Natural killer cell treated with Interleukin-12 subunit alpha and Interleukin-12 subunit beta and Interleukin-15 and Interleukin-18, amount 100 ng/mL, for 72 hours (primary cell): ENCODE data around the gene RNASE1. TPM values are rescaled to one million over a fixed set of nuclear protein-coding genes. Genes with fewer than 3 reads are reported as not detected.
"Not testable (repeated sequence)": the region's sequence is repeated elsewhere in the genome, so short reads cannot be mapped to it uniquely, and the experiment has no call there.

Experiments used
- ATAC-seq, 2 donors: fragments of 150-1000 bp; cut with Tn5 transposase in 1 of 2; sonication (Bioruptor Pico), chemical (Tn5 transposase) in 1 of 2; 2 replicates each; pipeline ENCODE4 v1.10.0; 2021
- DNase-seq: peaks from one replicate; pipeline ENCODE4 v3.0.0; 2022; ENCODE audit warnings: low spot score
- H3K27ac Mint-ChIP-seq, 2 donors: 1 replicate in 1 of 2; 2 replicates in 1 of 2; pipeline ENCODE4 v1.8.0; 2022; ENCODE audit warnings: mixed read lengths in 2 of 2, mild to moderate bottlenecking in 1 of 2, moderate library complexity in 1 of 2
- H3K27me3 Mint-ChIP-seq, 2 donors: 1 replicate in 1 of 2; 2 replicates in 1 of 2; pipeline ENCODE4 v1.8.0; 2022; ENCODE audit warnings: mixed read lengths in 2 of 2
- H3K36me3 Mint-ChIP-seq: one replicate; pipeline ENCODE4 v1.8.0; 2022; ENCODE audit warnings: mixed read lengths
- H3K4me1 Mint-ChIP-seq, 2 donors: 1 replicate in 1 of 2; 2 replicates in 1 of 2; pipeline ENCODE4 v1.8.0; 2022; ENCODE audit warnings: low read depth in 2 of 2, mixed read lengths in 2 of 2, mild to moderate bottlenecking in 1 of 2
- H3K4me3 Mint-ChIP-seq: one replicate; pipeline ENCODE4 v1.8.0; 2022; ENCODE audit warnings: mixed read lengths
- H3K9me3 Mint-ChIP-seq: 2 replicates; pipeline ENCODE4 v1.8.0; 2022; ENCODE audit warnings: mixed read lengths
- total RNA-seq, 2 donors: library from RNA; stranded (reverse); gene quantifications; one replicate each; pipeline ENCODE4 v1.2.3, GENCODE V29; 2022

The RNASE1 gene
- total RNA-seq: not detected

GRCh38 chr14:20802341-20803084, at the start of gene RNASE1:
TSS of gene RNASE1 (minus strand) at chr14:20802844. CDS start at chr14:20802068, 776 bp downstream.
- ATAC-seq (no peak), DNase-seq (no peak)
- Mint-ChIP-seq H3K27me3 (peaks cover 0 to 2% of the 10 kb centered on the region in 2 donors), H3K36me3 (no peaks in the 10 kb centered on the region), H3K9me3 (no peaks in the 10 kb centered on the region), H3K27ac (no peak within 1 kb of the TSS), H3K4me1 (peaks cover 12 to 23% of the 10 kb centered on the region in 2 donors), H3K4me3 (no peak within 1 kb of the TSS)

- Mint-ChIP-seq H3K27me3 (peaks cover 13 to 37% of the 10 kb centered on the region in 2 donors), H3K27ac (no peak overlapping the region), H3K4me3 (no peak overlapping the region), H3K4me1 (no peaks in the 10 kb centered on the region), H3K9me3 (no peaks in the 10 kb centered on the region), H3K36me3 (no peaks in the 10 kb centered on the region)
- ATAC-seq (no peak), DNase-seq (no peak)
Measured at GRCh38 chr14:20848955-20849570, 46.4 kb upstream of the RNASE1 start.

DNA sequence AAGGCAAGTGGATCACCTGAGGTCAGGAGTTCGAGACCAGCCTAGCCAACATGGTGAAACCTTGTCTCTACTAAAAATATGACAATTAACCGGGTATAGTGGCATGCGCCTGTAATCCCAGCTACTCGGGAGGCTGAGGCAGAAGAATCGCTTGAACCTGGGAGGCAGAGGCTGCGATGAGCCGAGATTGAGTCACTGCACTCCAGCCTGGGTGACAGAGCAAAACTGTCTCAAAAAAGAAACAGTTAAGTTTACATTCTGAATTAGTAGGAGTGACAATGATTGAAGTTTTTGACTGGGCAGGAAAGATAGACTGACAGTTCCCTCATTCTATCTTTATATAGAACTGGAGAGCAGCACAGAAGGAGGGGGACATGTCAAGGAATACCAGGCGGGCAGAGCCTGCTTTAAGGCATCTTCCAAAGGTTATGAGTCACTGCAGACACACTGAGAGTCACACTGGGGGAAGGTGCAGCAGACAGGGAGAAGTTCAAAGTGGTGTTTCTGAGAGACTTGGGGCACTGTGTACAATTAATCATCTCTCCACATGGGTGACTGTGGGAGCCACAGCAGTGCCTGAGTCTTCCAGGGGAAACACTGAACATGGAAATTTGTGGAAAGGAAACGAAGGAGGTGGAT, 45.8 kb upstream of the RNASE1 start:
- Mint-ChIP-seq H3K4me1 (no peaks in the 10 kb centered on the region), H3K27ac (no peak overlapping the region), H3K9me3 (no peaks in the 10 kb centered on the region), H3K36me3 (no peaks in the 10 kb centered on the region), H3K27me3 (peaks cover 13 to 37% of the 10 kb centered on the region in 2 donors), H3K4me3 (no peak overlapping the region)
- ATAC-seq: peak in 1 of 2 donors; percentile 28
- DNase-seq: no peak

DNA sequence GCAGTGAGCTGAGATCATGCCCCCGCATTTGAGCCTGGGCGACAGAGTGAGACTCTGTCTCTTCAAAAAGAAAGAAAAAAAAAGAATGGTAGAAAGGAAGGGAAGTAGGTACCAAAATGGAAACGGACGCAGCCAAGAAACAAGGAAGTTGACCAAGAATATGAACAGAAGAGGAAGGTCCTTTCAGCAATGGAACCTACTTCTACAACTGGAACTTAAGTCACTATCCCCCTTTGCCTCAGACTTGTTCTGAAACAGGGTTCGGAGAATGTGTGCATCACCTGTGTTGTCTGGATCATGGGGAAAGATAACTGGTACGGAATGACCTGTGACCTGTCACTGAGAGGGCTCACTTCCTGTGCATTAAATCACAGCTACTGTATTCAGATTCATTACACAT, 43.9 kb upstream of the RNASE1 start:
- peaks cover 13 to 23% of the 10 kb centered on the region in 2 donors for H3K27me3 Mint-ChIP-seq
- no peaks in the 10 kb centered on the region for H3K9me3 Mint-ChIP-seq
- no peaks in the 10 kb centered on the region for H3K4me1 Mint-ChIP-seq
- no peak overlapping the region for H3K4me3 Mint-ChIP-seq
- no peaks in the 10 kb centered on the region for H3K36me3 Mint-ChIP-seq
- DNase-seq (no peak), ATAC-seq (no peak)
- H3K27ac Mint-ChIP-seq: no peak overlapping the region

- no peaks in the 10 kb centered on the region for H3K4me1 Mint-ChIP-seq
- no peak overlapping the region for H3K4me3 Mint-ChIP-seq
- DNase-seq: no peak
- H3K9me3 Mint-ChIP-seq: no peaks in the 10 kb centered on the region
- H3K36me3 Mint-ChIP-seq: no peaks in the 10 kb centered on the region
- no peak for ATAC-seq
- H3K27ac Mint-ChIP-seq: no peak overlapping the region
- peaks cover 5 to 8% of the 10 kb centered on the region in 2 donors for H3K27me3 Mint-ChIP-seq
Measured at GRCh38 chr14:20841096-20841495, 38.5 kb upstream of the RNASE1 start.

GRCh38 chr14:20837831-20838230, 35.2 kb upstream of the RNASE1 start:
- H3K36me3 Mint-ChIP-seq: no peaks in the 10 kb centered on the region
- DNase-seq (no peak), ATAC-seq (no peak)
- H3K27me3 Mint-ChIP-seq: no peaks in the 10 kb centered on the region
- no peak overlapping the region for H3K27ac Mint-ChIP-seq
- no peaks in the 10 kb centered on the region for H3K4me1 Mint-ChIP-seq
- no peak overlapping the region for H3K4me3 Mint-ChIP-seq
- no peaks in the 10 kb centered on the region for H3K9me3 Mint-ChIP-seq

- DNase-seq: no peak
- no peak overlapping the region for H3K4me3 Mint-ChIP-seq
- ATAC-seq: no peak
- no peaks in the 10 kb centered on the region for H3K4me1 Mint-ChIP-seq
- H3K36me3 Mint-ChIP-seq: no peaks in the 10 kb centered on the region
- H3K9me3 Mint-ChIP-seq: no peaks in the 10 kb centered on the region
- no peaks in the 10 kb centered on the region for H3K27me3 Mint-ChIP-seq
- no peak overlapping the region for H3K27ac Mint-ChIP-seq
Measured at GRCh38 chr14:20836668-20837338, 34.2 kb upstream of the RNASE1 start.

GRCh38 chr14:20834899-20835298, 32.3 kb upstream of the RNASE1 start:
- ATAC-seq: no peak
- Mint-ChIP-seq H3K27ac (no peak overlapping the region), H3K36me3 (no peaks in the 10 kb centered on the region), H3K4me3 (no peak overlapping the region), H3K27me3 (no peaks in the 10 kb centered on the region), H3K4me1 (no peaks in the 10 kb centered on the region), H3K9me3 (no peaks in the 10 kb centered on the region)
- no peak for DNase-seq

GRCh38 chr14:20830831-20831230, 28.2 kb upstream of the RNASE1 start:
- Mint-ChIP-seq H3K4me1 (no peaks in the 10 kb centered on the region), H3K9me3 (no peaks in the 10 kb centered on the region), H3K36me3 (no peaks in the 10 kb centered on the region), H3K27me3 (no peaks in the 10 kb centered on the region), H3K27ac (no peak overlapping the region), H3K4me3 (no peak overlapping the region)
- ATAC-seq (no peak), DNase-seq (no peak)

DNA sequence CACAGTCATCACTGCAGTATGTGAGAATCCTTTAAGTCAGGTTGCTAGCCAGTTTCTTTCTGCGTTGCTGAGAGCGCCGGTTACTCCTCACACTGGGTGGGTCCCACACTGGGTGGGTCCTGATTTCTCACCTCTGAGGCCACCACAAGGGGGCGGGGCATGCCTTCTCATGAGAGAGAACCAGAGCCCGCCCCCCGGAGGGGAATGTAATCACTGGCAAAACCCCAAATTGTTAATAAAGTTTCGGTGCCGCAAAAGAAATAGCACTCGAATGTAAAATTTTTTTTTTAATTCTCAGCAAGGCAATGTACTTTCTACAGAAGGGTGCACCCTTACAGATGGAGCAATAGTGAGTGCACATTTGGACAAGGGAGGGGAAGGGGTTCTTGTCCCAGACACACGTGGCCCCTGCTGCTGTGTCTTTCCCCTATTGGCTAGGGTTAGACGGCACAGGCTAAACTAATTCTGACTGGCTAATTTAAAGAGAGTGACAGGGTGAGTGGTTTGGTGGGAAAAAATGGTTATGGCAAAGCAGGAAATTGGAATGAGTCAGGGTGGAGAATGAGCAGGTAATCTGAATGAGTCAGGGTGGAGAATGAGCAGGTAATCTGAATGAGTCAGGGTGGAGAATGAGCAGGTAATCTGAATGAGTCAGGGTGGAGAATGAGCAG, 25.5 kb upstream of the RNASE1 start:
- H3K4me3 Mint-ChIP-seq, ATAC-seq, H3K36me3 Mint-ChIP-seq, DNase-seq, H3K9me3 Mint-ChIP-seq, H3K27ac Mint-ChIP-seq, H3K27me3 Mint-ChIP-seq, H3K4me1 Mint-ChIP-seq: not testable (repeated sequence)

GRCh38 chr14:20827326-20827725, 24.7 kb upstream of the RNASE1 start:
- no peaks in the 10 kb centered on the region for H3K4me1 Mint-ChIP-seq
- no peaks in the 10 kb centered on the region for H3K36me3 Mint-ChIP-seq
- DNase-seq (no peak), ATAC-seq (no peak)
- no peak overlapping the region for H3K4me3 Mint-ChIP-seq
- no peak overlapping the region for H3K27ac Mint-ChIP-seq
- H3K9me3 Mint-ChIP-seq: no peaks in the 10 kb centered on the region
- peaks cover 3 to 8% of the 10 kb centered on the region in 2 donors for H3K27me3 Mint-ChIP-seq

GRCh38 chr14:20826666-20827065, 24.0 kb upstream of the RNASE1 start:
- H3K36me3 Mint-ChIP-seq, H3K9me3 Mint-ChIP-seq, H3K27ac Mint-ChIP-seq, DNase-seq, H3K4me3 Mint-ChIP-seq, H3K27me3 Mint-ChIP-seq, ATAC-seq, H3K4me1 Mint-ChIP-seq: not testable (repeated sequence)

GRCh38 chr14:20823859-20824258, 21.2 kb upstream of the RNASE1 start:
- H3K4me3 Mint-ChIP-seq: no peak overlapping the region
- H3K27ac Mint-ChIP-seq: no peak overlapping the region
- DNase-seq: no peak
- H3K36me3 Mint-ChIP-seq: no peaks in the 10 kb centered on the region
- ATAC-seq: no peak
- H3K4me1 Mint-ChIP-seq: peaks cover 0 to 2% of the 10 kb centered on the region in 2 donors
- no peaks in the 10 kb centered on the region for H3K9me3 Mint-ChIP-seq
- H3K27me3 Mint-ChIP-seq: peaks cover 6 to 8% of the 10 kb centered on the region in 2 donors
